ENCODE data around the gene KRTAP5-6. TPM values are rescaled to one million over a fixed set of nuclear protein-coding genes. Genes with fewer than 3 reads are reported as not detected.

KRTAP5-6 gene
- total RNA-seq, 1 experiment from 2014 or later = not detected

DNA sequence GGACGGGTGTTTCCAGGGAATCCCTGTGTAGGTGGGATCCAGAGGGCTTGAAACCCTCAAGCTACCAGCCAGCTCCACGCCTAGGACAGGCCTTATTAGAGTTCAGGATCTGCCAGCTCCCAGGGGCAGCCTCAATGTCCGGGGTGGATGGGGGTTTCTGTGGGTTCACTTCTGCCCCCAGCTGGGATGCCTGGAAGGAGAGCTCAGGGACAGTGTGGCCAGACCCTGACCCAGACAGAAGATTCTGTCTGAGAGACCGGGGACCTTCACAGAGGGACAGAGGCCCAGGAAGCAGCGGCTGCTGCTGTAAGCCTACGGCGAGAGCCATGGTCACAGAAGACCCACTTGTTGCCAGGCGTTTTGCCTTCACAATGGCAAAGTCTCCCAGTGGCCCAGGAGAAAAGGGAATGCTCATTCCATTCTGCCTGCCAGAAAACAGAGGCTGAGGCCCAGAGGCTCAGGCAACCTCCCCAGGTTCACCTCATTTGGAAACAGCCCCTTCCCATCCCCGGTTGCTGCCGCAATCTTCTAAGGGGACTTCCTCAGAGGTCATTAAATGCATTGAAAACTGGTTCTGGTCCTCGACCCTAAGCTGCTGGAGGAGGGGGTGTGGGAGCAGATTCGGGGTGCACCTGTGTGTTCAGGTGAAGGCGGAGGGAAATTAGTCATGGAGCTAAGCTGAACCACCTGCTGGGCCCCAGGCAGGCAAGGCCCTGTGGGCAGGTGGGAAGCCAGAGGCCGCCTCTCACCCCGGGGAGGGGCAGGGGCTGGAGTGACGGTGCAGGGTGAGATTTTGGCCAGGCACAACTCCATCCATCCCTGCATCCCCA lies 4.9 kb upstream of the KRTAP5-6 start:
- no peak for DNase-seq (ENCODE audit: low read depth, low spot score)
- RAD21 ChIA-PET (ENCODE audit: low non-redundant PET in 1 of 2, low total read pairs in 2 of 2, uncharacterized antibody in 2 of 2, unreplicated experiment in 2 of 2) = no interaction called here
- no peaks in the 10 kb centered on the region for H3K27me3 ChIP-seq (ENCODE audit: insufficient read depth, low read length)
- POLR2A ChIA-PET = interaction anchor here (2.9 kb wide), 1 partner anchor 141 kb away, joined by 26 read pairs; no protein-coding TSS in a partner anchor
- H3K79me2 ChIP-seq (ENCODE audit: insufficient read depth, low read length) = no peaks in the 10 kb centered on the region
- H4K20me1 ChIP-seq (ENCODE audit: insufficient read depth) = no peaks in the 10 kb centered on the region
- H3K4me3 ChIP-seq (replicated peaks in 1 of 2; ENCODE audit: low read depth in 1 of 2, low read length in 2 of 2) = no peak overlapping the region
- no TSS peak for BruUV-seq (replicated peaks)
- intact Hi-C loops (cut with micrococcal nuclease) = no loop called here
- no peak for ATAC-seq
- no peak overlapping the region for H3K9ac ChIP-seq (ENCODE audit: low read length)
- H3K9me2 ChIP-seq (ENCODE audit: insufficient read depth) = no peaks in the 10 kb centered on the region
- CTCF ChIA-PET = interaction anchor here (0.6 to 5.5 kb wide), 6 partner anchors 14 to 190 kb away, joined by 3 to 259 read pairs (median 12); partner anchors contain the start of gene SYT8
- no peak overlapping the region for H3K27ac ChIP-seq (ENCODE audit: low read depth, low read length)
- H3K4me1 ChIP-seq (ENCODE audit: control insufficient read depth in 1 of 2, insufficient read depth in 2 of 2, low read length in 2 of 2) = peaks cover 0 to 12% of the 10 kb centered on the region in 2 experiments; a peak in 2 of 4 replicates
- no peak overlapping the region for H3K4me2 ChIP-seq (ENCODE audit: low read length)
- no peak for TF ChIP-seq ZBTB33 (IDR thresholded peaks at IDR 0.05; ENCODE audit: extremely low read depth, insufficient replicate concordance, low read length)
- no peak for TF ChIP-seq ZNF274 (IDR thresholded peaks at IDR 0.05; ENCODE audit: low read depth, low read length)
- no peak for TF ChIP-seq TCF7L2 (IDR thresholded peaks at IDR 0.05; ENCODE audit: borderline replicate concordance, extremely low read depth, insufficient read depth, insufficient read length)
- no peak for TF ChIP-seq CTCF (IDR thresholded peaks at IDR 0.05 in 2 of 3, conservative IDR thresholded peaks at IDR 0.05 in 1 of 3; ENCODE audit: borderline replicate concordance in 1 of 3, insufficient read depth in 1 of 3, low read depth in 2 of 3, low read length in 2 of 3)
- no peak for TF ChIP-seq POLR2AphosphoS5 (IDR thresholded peaks at IDR 0.05; ENCODE audit: low read depth, low read length)
- TF ChIP-seq JUND (IDR thresholded peaks at IDR 0.05) = no peak
- no peak for TF ChIP-seq EGR1 (IDR thresholded peaks at IDR 0.05; ENCODE audit: low read depth)
- TF ChIP-seq ATF3 (IDR thresholded peaks at IDR 0.05) = no peak
- no peak for TF ChIP-seq CEBPB (IDR thresholded peaks at IDR 0.05; ENCODE audit: low read depth)
- no peak for TF ChIP-seq ZFX (IDR thresholded peaks at IDR 0.05)
- TF ChIP-seq SP1 (IDR thresholded peaks at IDR 0.05; ENCODE audit: low read depth) = no peak
- TF ChIP-seq YY1 (IDR thresholded peaks at IDR 0.05; ENCODE audit: extremely low read depth, insufficient replicate concordance, low read depth, low read length) = no peak
- TF ChIP-seq POLR2A (IDR thresholded peaks at IDR 0.05; ENCODE audit: borderline replicate concordance, extremely low read depth, insufficient read depth, insufficient read length) = no peak
- no peaks in the 10 kb centered on the region for H3K9me3 ChIP-seq (ENCODE audit: control insufficient read depth in 1 of 2, insufficient read depth in 1 of 2, low read depth in 1 of 2, low read length in 2 of 2)
- no peak overlapping the region for H2AFZ ChIP-seq (ENCODE audit: low read depth, low read length, poor library complexity, severe bottlenecking)
- no peaks in the 10 kb centered on the region for H3K36me3 ChIP-seq (ENCODE audit: control insufficient read depth in 1 of 2, insufficient read depth in 2 of 2, low read length in 2 of 2)
